Measurements from ENCODE around the gene VENTX. TPM values are rescaled to one million over a fixed set of nuclear protein-coding genes. Genes with fewer than 3 reads are reported as not detected.
"Not testable (repeated sequence)": the region's sequence is repeated elsewhere in the genome, so short reads cannot be mapped to it uniquely, and the experiment has no call there.

VENTX gene
- total RNA-seq, 1 experiment from 2014 or later = 25.0 TPM

DNA sequence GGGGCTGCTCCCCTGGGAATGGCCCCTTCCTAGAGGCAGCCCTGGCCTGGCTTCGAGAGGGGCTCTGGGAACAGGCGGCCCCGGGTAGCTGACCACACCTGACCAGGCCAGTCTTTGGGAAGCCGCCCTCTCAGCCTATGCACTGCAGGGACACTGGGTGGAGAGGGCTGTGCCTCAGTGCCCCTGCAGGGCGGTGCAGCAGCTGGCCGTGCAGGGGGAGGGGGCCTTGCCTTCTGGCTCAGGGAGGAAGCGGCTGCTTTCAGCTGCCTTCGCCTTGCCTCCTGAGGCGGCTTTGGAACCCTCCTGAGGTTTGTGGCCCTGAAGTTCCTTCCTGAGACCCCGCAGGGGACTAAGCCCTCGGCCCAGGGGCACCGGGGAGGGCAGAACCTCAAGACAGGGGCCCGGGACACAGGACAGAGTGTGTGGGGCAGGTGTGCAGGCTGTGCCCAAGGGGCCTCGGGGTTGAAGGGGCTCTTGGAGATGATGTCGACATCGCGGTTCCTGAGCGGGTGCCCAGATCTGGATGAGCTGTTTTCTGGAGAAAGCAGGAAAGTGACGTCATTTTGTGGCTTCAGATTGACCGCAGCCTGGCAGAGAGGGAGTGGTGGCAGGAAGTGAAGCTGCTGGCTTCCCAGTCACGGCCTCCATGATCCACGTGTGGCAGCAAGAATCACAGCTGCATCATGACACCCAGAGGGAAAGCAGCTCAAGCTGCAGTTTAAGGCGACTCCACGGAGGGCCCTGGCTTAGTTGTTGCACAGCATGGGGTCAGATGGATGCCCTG lies 21.4 kb downstream of the VENTX start:
- Histone ChIP-seq H3K4me3 (ENCODE audit: insufficient read depth, low read depth, low read length) (no peak overlapping the region), H3K27me3 (ENCODE audit: control insufficient read depth, insufficient read depth, low read length) (peaks cover 12% of the 10 kb centered on the region), H3K36me3 (replicated peaks; ENCODE audit: control insufficient read depth, insufficient read depth, low read length) (no peaks in the 10 kb centered on the region)
- DNase-seq = no peak

DNA sequence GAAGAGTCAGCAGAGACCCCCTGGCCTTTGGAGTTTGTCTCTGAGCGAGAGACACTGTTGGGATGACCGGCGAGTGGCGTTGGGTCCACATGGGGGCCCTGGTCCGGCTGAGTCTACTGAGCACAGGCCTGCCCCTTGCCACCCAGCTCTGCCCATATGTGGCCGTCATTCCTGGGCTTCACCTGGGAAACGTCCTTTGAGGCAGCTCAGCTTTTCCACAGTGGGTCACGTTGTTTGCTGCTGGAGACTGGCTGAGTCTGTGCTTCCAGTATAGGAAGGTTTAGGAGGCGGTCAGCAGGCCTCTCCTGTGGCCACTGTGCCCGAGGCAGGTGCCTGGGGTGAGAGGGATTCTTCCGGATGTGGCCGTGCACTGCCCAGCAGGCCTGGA lies 21.9 kb downstream of the VENTX start:
- DNase-seq = no peak
- Histone ChIP-seq H3K36me3 (replicated peaks; ENCODE audit: control insufficient read depth, insufficient read depth, low read length) (no peaks in the 10 kb centered on the region), H3K4me3 (ENCODE audit: insufficient read depth, low read depth, low read length) (no peak overlapping the region), H3K27me3 (ENCODE audit: control insufficient read depth, insufficient read depth, low read length) (peaks cover 14% of the 10 kb centered on the region)

DNA sequence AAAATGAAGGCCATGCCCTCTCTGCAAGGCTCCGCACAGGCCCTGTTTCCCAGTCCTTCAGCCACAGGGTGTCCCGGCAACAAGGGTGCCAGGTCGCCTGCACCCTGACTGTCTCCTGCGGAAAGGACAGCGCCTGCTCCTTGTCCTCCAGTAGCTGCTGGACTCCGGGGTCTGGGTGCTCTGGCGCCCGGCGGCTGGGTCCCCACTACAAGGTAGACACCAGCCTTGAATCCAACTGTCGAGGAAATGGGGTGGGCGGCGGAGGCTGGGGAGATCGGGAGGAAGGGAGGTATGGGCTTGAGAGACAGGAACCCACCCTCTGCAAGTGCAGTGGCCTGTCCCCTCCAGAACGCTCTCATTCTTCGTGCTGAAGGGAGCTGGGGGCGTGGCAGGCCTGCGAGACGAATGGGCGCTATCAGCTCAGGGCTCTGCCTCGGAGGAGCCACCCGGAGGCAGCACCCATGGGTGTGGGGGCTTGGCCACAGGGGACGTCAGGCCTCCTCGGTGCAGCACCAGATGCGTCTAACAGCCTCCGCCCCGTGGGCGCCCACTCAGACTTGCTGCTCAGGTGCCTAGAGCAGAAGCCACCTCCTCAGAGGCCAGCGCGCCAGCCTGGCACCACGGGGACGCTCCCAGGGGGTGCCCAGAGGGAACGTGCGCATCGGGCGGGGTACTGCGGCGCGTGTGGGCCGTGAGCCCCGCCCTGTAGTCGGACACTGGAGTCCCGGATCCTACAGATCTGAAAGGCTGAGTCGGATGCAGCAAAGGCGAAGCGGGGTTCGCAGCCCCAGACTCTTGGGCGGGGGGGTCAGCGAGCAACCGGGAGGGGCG lies 23.5 kb downstream of the VENTX start:
- Histone ChIP-seq H3K36me3 (replicated peaks; ENCODE audit: control insufficient read depth, insufficient read depth, low read length) (no peaks in the 10 kb centered on the region), H3K4me3 (ENCODE audit: insufficient read depth, low read depth, low read length) (peak overlapping the region; percentile 56), H3K27me3 (ENCODE audit: control insufficient read depth, insufficient read depth, low read length) (peaks cover 14% of the 10 kb centered on the region)
- peak; percentile 90 for DNase-seq

DNA sequence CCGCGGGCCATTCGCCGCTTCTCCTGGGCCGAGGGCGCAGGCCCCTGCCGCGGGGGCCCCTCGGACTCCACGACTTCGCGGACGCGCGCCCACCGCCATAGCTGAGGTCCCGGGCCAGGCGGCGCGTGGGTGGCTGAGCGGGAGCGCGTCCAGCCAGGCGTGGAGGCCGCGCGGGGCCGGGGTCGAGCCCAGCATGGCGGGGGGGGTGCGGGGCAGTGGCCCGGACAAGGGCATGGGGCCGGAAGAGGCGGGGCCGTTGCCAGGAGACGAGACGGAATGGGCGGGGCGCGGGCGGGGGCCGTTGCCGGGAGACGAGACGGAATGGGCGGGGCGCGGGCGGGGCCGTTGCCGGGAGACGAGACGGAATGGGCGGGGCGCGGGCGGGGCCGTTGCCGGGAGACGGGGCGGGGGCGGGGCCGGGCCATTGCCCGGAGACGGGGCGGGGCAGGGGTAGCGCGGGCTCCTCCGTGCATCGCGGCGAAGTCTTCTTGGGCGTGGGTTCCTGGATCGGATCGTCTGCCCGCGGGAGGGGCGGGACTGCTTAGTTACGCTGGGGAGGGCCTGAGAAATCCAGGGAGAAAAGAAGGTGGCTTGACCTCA lies 24.2 kb downstream of the VENTX start:
- Histone ChIP-seq H3K4me3 (ENCODE audit: insufficient read depth, low read depth, low read length) (peak overlapping the region; percentile 56), H3K27me3 (ENCODE audit: control insufficient read depth, insufficient read depth, low read length) (peaks cover 14% of the 10 kb centered on the region), H3K36me3 (replicated peaks; ENCODE audit: control insufficient read depth, insufficient read depth, low read length) (no peaks in the 10 kb centered on the region)
- peak; percentile 99 for DNase-seq

DNA sequence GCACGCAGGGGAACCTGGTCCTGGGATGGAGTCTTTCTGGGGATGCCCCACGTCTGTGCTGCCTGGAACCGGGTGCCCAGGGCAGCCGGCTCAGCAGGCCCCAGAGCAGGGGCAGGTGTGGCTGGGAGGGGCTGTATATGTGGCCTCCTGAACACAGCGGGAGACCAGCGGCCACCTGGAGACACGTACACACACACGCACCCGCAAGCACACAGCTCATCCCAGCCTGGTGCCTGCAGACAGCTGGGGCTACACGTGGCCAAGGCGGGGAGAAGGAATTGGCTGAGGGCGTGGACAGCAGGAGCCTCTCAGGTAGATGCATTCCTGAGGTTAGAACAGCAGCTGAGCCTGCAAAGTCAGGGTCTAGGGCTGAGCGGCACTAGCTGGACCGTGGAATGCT lies 25.0 kb downstream of the VENTX start:
- no peak overlapping the region for H3K4me3 ChIP-seq (ENCODE audit: insufficient read depth, low read depth, low read length)
- peaks cover 14% of the 10 kb centered on the region for H3K27me3 ChIP-seq (ENCODE audit: control insufficient read depth, insufficient read depth, low read length)
- DNase-seq = no peak
- no peaks in the 10 kb centered on the region for H3K36me3 ChIP-seq (replicated peaks; ENCODE audit: control insufficient read depth, insufficient read depth, low read length)

DNA sequence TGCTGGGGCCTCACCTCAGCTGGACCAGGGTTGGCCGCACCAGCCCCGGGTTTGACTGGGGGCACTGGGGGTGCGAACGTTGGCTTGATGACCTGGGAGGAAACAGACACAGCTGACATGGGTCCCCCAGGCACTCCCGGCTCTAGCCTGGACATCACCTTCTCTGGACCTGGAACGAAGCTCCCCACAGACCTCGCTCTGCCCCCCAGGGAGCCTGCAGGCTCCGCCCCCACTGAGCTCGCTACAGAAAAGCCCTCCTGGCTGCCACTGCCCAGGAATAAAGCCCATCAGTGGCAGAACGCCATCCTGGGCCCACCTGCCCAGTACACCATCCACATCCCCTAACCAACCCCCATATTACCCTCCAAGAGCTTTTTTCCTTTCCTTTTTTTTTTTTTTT lies 26.0 kb downstream of the VENTX start:
- H3K4me3 ChIP-seq (ENCODE audit: insufficient read depth, low read depth, low read length) = no peak overlapping the region
- H3K27me3 ChIP-seq (ENCODE audit: control insufficient read depth, insufficient read depth, low read length) = peaks cover 14% of the 10 kb centered on the region
- H3K36me3 ChIP-seq (replicated peaks; ENCODE audit: control insufficient read depth, insufficient read depth, low read length) = no peaks in the 10 kb centered on the region
- DNase-seq = no peak

DNA sequence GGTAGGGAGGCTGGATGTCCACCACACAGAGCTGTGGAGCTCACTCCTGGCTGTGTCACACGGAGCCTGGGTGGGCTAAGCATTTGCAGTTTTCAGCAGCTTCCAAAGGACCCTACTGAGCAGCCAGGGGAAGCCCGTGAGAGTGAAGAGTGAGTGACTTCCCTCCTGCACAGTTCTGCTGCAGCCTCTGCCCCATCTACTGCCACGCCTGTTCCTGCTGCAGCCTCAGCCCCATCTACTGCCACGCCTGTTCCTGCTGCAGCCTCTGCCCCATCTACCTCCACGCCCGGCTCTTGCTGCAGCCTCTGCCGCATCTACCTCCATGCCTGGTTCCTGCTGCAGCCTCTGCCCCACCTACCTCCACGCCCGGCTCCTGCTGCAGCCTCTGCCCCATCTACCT lies 26.8 kb downstream of the VENTX start:
- Histone ChIP-seq H3K36me3 (replicated peaks; ENCODE audit: control insufficient read depth, insufficient read depth, low read length) (no peaks in the 10 kb centered on the region), H3K4me3 (ENCODE audit: insufficient read depth, low read depth, low read length) (no peak overlapping the region), H3K27me3 (ENCODE audit: control insufficient read depth, insufficient read depth, low read length) (peaks cover 14% of the 10 kb centered on the region)
- DNase-seq = no peak

DNA sequence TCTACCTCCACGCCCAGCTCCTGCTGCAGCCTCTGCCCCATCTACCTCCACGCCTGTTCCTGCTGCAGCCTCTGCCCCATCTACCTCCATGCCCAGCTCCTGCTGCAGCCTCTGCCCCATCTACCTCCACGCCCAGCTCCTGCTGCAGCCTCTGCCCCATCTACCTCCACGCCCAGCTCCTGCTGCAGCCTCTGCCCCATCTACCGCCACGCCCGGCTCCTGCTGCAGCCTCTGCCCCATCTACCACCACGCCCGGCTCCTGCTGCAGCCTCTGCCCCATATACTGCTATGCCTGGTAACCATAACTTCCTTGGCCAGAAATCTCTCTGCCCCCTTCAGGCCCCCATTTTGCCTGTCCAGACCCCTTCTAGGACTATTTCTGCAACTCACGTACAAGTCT lies 27.4 kb downstream of the VENTX start:
- H3K27me3 ChIP-seq (ENCODE audit: control insufficient read depth, insufficient read depth, low read length) = peaks cover 14% of the 10 kb centered on the region
- DNase-seq; H3K4me3 ChIP-seq (ENCODE audit: insufficient read depth, low read depth, low read length); H3K36me3 ChIP-seq (replicated peaks; ENCODE audit: control insufficient read depth, insufficient read depth, low read length): not testable (repeated sequence)

DNA sequence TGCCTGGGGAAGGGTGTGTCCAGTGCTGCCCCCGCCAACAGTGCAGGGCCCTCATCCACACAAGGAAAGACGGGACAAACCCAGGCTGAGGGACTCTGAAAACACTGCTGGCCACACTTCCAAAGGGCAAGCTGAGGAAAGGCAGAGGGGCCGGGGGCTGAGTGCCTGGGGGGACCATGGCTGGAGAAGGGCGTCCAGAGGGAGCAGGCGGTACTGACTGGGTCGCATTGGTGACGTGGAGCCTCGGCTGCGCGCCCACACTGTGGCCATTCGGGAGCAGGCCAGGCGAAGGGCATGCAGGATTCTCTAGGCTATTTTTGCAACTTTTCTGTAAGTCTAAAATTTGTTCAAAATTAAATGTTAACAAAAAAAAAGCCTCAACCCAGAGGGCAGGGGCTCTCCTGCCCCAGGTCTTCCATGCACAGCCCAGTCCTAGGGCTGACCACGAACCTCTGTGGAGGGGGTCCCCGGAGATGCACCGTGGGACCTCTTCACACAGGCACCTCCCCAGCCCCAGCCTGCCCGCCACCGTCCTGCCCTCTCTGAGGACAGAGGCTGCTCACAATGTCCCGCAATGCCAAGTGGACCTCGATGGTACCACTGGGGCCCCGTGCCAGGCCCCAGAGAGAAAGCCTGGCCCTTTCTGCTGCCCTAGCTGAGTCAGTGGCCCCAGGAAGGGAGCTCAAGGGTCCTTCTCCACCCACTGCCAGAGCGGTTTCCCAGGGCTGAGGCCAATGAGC lies 28.6 kb downstream of the VENTX start:
- Histone ChIP-seq H3K36me3 (replicated peaks; ENCODE audit: control insufficient read depth, insufficient read depth, low read length) (no peaks in the 10 kb centered on the region), H3K4me3 (ENCODE audit: insufficient read depth, low read depth, low read length) (no peak overlapping the region), H3K27me3 (ENCODE audit: control insufficient read depth, insufficient read depth, low read length) (peaks cover 14% of the 10 kb centered on the region)
- DNase-seq = no peak

DNA sequence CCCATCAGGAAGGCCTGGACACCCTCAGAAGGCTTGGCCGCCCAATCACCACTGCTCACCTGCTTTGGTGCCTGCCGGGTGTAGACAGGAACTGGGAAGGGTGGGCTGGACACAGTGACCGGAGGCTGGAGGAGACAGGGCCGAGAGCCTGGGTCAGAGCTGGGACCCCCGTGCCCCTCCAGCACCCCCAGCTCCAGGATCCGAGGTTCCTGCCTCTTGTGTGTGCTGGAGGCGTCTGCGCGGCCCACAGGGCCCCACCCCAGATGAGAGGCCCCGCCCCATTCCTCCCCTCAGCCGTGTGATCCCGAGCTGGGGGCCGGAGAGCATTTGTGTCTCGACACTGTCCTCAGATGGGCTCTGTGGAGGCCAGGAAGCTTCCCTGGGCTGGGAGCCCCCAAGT lies 29.6 kb downstream of the VENTX start:
- Histone ChIP-seq H3K4me3 (ENCODE audit: insufficient read depth, low read depth, low read length) (no peak overlapping the region), H3K36me3 (replicated peaks; ENCODE audit: control insufficient read depth, insufficient read depth, low read length) (no peaks in the 10 kb centered on the region), H3K27me3 (ENCODE audit: control insufficient read depth, insufficient read depth, low read length) (peaks cover 13% of the 10 kb centered on the region)
- DNase-seq = peak; percentile 84

DNA sequence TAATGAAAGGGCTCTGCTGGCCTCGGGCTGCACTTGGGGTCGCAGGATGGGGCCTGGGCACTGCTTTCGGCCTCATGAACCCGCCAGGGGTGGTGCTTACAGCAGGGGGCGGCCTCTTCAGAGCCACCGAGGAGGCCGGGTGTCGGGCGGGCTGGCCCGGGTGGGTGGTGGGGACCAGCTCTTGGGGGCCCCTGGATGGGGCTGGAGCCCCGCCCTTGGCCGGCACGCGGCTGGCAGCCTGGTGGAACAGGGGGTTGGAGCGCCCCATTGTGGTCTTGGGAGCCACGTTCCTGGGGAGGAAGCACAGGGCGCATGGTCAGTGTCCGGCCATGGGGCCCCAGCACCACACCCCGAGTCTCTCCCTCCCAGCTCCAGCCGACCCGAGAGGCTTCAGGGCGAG lies 30.2 kb downstream of the VENTX start:
- peak; percentile 84 for DNase-seq
- Histone ChIP-seq H3K27me3 (ENCODE audit: control insufficient read depth, insufficient read depth, low read length) (peaks cover 7% of the 10 kb centered on the region), H3K36me3 (replicated peaks; ENCODE audit: control insufficient read depth, insufficient read depth, low read length) (no peaks in the 10 kb centered on the region), H3K4me3 (ENCODE audit: insufficient read depth, low read depth, low read length) (no peak overlapping the region)

DNA sequence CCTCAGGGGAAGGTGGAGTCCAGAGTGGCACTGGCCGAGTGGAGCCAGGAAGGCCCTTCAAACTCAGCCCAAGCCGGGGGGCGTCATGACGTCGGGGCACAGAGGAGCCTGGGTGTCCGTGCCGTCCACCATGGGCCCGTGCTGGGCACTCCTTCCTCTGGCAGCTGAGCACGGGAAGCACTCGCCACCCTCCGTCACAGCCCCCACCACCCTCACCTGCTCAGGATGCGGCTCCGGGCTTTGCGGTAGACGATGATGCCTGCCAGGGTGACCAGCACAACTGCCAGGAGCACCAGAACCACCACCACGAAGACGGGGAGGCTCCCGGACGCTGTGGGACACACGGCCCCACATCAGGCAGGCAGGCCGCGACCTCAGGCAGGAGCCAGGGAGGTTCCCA lies 30.9 kb downstream of the VENTX start:
- H3K27me3 ChIP-seq (ENCODE audit: control insufficient read depth, insufficient read depth, low read length) = peaks cover 2% of the 10 kb centered on the region; the same call in 1 of the 2 replicates
- no peak for DNase-seq
- no peaks in the 10 kb centered on the region for H3K36me3 ChIP-seq (replicated peaks; ENCODE audit: control insufficient read depth, insufficient read depth, low read length)
- H3K4me3 ChIP-seq (ENCODE audit: insufficient read depth, low read depth, low read length) = no peak overlapping the region

DNA sequence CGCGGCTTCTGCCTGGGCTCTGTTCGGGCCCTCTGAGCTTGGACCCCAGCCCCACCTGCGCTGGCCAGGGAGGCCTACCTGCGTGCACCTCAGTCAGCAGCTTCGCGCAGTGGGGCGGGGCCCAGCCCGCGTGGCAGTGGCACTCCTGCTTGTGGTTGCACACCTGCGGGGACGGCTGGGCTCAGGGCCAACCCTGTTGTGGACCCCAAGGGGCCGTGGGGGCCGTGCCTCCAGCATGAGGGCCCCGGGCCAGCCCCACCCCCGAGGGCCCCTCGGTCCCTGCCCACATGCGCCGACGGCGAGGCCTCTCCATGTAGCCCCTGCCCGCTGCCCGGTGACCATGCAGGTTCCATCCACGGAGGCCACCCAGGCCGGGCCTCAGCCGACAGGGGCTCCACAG lies 31.7 kb downstream of the VENTX start:
- H3K4me3 ChIP-seq (ENCODE audit: insufficient read depth, low read depth, low read length) = no peak overlapping the region
- H3K36me3 ChIP-seq (replicated peaks; ENCODE audit: control insufficient read depth, insufficient read depth, low read length) = no peaks in the 10 kb centered on the region
- peaks cover 1% of the 10 kb centered on the region; the same call in 1 of the 2 replicates for H3K27me3 ChIP-seq (ENCODE audit: control insufficient read depth, insufficient read depth, low read length)
- no peak for DNase-seq

DNA sequence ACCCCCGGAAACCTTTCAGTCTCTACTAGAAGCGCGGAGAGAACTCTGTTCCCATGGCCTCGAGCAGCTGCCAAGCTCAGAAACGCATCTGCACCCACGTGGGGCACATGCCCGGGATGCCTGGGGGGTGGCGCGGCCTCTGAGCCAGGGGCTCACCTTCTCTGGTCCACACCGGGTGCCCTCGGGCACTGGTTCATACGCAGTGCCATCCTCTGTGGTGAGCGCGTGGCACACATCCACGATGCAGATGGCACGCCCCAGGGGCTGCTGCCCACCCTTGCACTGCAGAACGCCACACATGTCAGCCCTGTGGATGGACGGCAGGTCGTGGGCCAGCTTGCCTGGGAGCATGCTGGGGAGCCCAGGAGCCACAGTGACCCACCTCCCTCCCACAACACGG lies 32.5 kb downstream of the VENTX start:
- H3K36me3 ChIP-seq (replicated peaks; ENCODE audit: control insufficient read depth, insufficient read depth, low read length) = no peaks in the 10 kb centered on the region
- H3K4me3 ChIP-seq (ENCODE audit: insufficient read depth, low read depth, low read length) = no peak overlapping the region
- H3K27me3 ChIP-seq (ENCODE audit: control insufficient read depth, insufficient read depth, low read length) = no peaks in the 10 kb centered on the region
- DNase-seq = no peak
